ENCODE results near the gene JAKMIP2.

GRCh38 chr5:147560718-147561331 is 221.7 kb downstream of the JAKMIP2 start:
- TF ChIP-seq CTCF (IDR thresholded peaks at IDR 0.05) (no peak), POLR2A (IDR thresholded peaks at IDR 0.05) (no peak)
